Jurkat, Clone E6-1 (cell line): ENCODE data around the gene GLT1D1.

ENCODE experiments used
- DNase-seq: peaks from one replicate; pipeline ENCODE4 v3.0.0-alpha.2; 2011; ENCODE audit warnings: low read depth, low spot score
- H3K4me3 ChIP-seq: 2 replicates; pipeline ENCODE4 v1.5.1; 2011; ENCODE audit warnings: mild to moderate bottlenecking, low read length, control low read depth, moderate library complexity

The GLT1D1 gene

GRCh38 chr12:128940974-128941373 is 87.7 kb downstream of the GLT1D1 start:
- H3K4me3 ChIP-seq: no peak overlapping the region
- no peak for DNase-seq

DNA sequence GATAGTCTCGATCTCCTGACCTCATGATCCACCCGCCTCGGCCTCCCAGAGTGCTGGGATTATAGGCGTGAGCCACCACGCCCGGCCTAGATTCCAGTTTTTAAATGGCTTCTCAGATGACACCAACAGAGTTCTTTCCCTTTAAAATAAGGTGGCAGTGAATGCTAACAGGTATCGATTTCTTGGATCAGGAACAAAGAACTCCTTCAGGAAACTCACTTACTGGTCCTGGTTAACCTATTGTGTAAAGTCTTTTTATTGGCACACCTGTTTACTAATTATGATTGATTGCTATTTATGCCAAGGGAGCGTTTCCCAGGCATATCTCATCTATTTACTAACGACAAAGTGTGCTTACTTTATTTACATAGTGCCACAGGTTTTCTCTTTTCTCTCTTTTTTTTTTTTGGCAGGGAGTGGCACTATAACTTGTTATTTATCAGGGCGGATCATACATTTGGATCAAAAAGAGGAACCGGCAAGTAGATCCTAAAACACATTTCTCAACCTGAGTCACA is 89.7 kb downstream of the GLT1D1 start:
- no peak for DNase-seq
- no peak overlapping the region for H3K4me3 ChIP-seq

DNA sequence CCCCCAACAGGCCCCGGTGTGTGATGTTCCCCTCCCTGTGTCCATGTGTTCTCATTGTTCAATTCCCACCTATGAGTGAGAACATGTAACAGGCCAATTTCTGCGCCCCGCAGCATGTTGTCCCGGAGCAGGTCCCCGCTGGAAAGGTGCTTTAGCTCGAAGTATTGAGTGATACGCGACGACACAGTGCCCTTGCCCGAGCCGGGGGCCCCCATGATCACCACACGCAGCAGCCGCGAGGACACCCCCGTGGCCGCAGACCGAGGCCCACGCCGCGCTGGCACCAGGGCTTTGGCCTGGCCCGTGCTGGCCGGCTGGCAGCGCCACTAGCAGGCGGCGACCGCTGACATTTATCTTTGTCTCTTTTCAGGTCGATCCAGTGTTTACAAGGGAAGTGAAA is 91.7 kb downstream of the GLT1D1 start:
- DNase-seq: no peak
- H3K4me3 ChIP-seq: no peak overlapping the region

GRCh38 chr12:128947209-128947608 is 93.9 kb downstream of the GLT1D1 start:
- H3K4me3 ChIP-seq: no peak overlapping the region
- DNase-seq: no peak

DNA sequence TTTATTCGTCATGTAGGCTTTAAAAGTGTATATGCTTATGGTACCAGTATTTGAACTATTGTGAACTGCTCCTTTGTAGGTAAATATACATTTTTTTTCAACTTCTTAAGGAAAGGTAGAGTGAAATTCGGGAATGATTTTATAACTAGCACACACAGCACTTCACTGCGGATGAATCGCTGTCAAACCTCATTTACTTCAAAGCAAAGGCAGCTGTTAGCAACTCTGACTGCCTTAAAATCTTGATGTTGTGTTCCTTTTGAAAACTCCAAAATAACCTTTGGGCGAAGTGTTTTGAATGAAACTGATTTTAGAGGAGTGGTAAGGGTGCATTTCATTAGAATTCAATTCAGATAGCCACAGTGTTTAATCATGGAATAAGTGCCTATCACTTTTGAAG is 95.8 kb downstream of the GLT1D1 start:
- H3K4me3 ChIP-seq: no peak overlapping the region
- DNase-seq: no peak

DNA sequence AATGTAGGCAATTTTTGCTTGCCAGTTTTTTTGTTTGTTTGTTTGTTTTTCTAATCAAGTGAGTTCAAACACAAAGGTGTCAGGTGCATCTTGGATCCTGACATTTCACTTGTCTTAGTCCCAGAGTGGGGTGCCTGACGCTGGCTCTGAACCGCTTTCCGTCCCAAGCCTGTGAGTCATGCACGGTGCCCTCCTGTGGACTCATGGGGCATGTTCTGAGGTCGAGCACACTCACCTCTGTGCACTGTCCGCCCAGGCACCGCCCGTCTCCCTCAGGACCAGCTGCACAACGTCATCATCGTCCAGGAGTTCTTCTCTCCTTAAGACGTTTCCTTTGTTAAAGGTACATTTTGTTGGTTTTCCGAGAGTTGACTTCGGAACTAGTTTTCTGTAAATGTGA is 98.2 kb downstream of the GLT1D1 start:
- no peak overlapping the region for H3K4me3 ChIP-seq
- no peak for DNase-seq

DNA sequence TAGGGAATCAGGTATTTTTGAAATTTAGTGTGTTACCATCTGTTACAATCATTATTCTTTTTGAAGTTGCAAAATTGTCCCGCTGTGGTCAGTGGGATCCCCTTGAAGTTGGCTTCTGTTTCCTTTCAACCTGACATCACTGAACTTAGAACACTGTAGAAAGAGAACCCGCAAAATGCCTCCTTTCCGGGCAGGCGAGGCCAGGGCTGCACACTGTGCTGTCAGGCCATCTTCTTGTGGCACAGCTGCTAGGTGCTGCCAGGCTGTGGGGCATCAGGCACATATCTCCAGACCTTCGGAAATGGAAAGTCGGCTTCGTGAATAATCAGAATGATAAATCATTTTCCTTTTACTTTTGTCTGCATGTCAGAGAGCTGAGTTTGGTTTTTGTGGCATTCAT is 103.5 kb downstream of the GLT1D1 start:
- peak; percentile 29 for DNase-seq
- H3K4me3 ChIP-seq: no peak overlapping the region

DNA sequence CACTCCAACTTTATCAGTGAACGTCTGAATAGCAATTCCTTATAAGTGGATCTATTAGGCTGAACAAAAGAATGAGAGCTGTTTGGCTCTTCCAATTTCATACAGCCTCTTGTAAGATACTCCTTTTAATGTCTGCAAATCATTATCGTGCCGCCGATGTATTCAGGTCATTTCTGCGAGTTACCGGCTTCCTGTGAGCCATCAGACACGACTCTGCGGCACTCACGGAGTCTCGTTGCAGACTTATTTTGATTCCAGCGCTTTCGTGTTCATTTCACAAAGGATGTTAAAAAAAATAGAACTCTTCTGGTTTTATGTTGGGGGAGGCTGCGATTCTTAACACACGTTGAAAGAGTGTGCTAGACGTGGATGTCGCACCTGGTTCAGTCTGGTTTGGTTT is 106.6 kb downstream of the GLT1D1 start:
- no peak overlapping the region for H3K4me3 ChIP-seq

GRCh38 chr12:128961308-128961902 is 108.1 kb downstream of the GLT1D1 start:
- no peak for DNase-seq
- H3K4me3 ChIP-seq: no peak overlapping the region

More for the DNA sequence above, 106.6 kb downstream of the GLT1D1 start:
- DNase-seq: no peak

GRCh38 chr12:128961957-128962356 is 108.7 kb downstream of the GLT1D1 start:
- no peak for DNase-seq
- no peak overlapping the region for H3K4me3 ChIP-seq

DNA sequence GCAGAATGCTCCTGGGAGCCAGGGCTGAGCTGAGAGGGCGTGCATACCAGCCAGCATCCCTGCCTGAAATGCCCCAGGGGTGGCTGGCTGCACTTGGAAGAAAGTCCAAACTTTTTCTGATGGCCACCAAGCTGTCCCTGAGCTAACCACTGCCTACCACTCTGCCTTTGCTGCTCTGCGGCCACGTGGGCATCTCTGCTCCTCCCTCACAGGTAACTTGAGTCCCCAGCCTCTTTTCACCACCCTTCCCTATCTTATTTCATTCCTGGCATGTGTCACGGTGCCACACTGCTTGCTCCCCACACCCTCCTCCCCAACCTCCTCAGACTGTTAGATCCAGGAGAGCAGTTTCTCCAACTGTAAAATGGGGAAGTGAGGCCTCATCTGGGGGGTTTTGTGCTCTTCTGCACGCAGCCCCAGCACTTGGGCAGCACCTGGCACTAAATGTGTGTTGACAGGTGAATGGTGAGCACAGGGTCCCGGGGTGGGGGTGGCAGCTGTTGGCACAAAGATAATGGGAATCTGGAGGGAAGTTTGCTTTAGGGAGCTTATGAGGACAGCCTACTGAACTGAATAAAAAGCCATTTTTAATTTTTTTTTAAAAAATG is 113.0 kb downstream of the GLT1D1 start:
- DNase-seq: no peak
- no peak overlapping the region for H3K4me3 ChIP-seq

DNA sequence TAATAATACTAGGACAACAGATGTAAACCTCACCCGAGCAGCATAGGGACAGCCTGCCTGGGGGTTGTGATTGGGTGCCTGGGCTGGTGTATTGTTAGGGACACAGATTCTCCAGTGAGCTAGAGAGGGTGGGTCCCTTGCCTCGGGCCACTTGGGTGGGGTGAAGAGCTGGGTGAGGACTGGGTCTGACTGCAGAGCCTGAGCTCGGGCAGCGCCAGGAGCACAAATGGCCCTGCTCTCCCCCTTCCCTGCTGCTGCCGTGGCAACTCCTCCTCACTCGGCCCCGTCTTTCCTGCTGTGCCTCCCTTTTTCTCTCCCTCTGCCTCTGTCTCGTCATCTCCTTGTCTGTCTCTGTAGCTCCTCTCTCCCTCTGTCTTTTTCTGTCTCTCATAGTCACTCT is 115.4 kb downstream of the GLT1D1 start:
- DNase-seq: no peak
- no peak overlapping the region for H3K4me3 ChIP-seq

DNA sequence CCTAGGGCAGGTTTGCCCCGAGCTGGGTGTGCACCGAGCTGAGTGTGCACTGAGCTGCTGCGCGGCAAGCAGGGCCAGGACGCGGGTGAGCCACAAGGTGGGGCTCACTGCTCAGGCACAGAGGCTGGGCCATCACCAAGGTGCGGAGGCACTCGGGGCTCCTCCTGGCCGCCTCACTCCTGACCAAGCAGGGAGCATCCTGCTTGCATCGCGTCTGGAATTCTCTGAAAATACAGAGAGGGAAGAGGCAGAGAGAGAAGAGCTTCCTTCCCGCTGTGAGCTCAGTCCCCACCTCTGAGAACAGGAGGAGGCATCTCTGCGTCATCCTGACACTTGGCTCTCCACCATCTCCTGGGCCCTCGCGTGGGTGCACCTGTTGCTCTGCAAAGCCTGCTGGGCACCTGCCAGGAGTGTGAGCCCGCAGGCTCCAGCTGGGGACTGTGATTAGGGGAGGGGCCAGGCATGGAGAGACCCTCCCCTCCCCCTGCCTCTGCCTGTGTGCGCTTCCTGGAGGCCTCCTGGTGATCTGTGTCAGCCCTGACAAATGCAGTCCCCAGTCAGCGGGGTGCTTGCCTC is 116.3 kb downstream of the GLT1D1 start:
- H3K4me3 ChIP-seq: peak overlapping the region; percentile 31
- DNase-seq: peak; percentile 55

DNA sequence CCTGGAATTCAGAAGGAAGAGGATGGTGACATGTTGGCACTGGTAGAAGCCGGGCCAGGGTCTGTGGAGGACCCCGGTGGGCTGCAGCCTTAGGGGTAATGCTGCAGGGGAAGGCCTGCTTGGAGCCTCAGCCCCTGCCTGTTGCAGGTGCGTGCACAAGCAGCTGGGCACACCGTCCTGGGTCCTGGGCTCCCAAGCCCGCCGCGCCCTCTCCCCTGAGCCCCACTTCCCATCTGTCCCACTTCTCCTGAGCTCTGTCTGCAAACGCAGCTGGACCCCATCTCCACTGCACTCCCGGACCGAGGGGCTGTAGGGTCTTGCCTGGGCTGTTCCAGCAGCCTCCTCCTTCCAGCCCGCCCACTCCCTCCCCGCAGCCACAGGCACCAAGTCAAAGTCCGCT is 116.8 kb downstream of the GLT1D1 start:
- H3K4me3 ChIP-seq: 0 out of 2 replicates have a peak overlapping the region, but pooled peaks have one; percentile 31

GRCh38 chr12:128970941-128971340 is 117.7 kb downstream of the GLT1D1 start:
- no peak overlapping the region for H3K4me3 ChIP-seq
- no peak for DNase-seq

More for the DNA sequence above, 116.8 kb downstream of the GLT1D1 start:
- DNase-seq: no peak

DNA sequence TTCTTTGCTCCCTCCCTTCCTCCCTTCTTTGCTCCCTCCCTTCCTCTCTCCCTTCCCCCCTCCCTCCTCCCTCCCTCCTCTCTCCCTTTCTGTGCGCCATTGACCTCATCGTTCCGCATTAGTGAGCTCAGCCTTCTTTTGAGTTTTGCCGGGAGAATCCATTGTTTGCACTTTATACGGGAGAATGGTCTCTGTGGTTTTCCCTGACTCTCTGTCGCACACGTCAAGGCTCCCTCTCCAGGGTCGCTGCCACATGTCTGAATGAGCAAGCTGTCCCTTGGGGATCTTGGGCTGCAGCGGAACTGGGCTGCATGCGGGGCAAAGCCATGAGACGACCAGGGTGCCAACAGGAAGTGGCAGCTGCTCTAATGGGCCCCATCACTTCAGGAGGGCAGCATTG is 118.5 kb downstream of the GLT1D1 start:
- DNase-seq: no peak
- H3K4me3 ChIP-seq: no peak overlapping the region

DNA sequence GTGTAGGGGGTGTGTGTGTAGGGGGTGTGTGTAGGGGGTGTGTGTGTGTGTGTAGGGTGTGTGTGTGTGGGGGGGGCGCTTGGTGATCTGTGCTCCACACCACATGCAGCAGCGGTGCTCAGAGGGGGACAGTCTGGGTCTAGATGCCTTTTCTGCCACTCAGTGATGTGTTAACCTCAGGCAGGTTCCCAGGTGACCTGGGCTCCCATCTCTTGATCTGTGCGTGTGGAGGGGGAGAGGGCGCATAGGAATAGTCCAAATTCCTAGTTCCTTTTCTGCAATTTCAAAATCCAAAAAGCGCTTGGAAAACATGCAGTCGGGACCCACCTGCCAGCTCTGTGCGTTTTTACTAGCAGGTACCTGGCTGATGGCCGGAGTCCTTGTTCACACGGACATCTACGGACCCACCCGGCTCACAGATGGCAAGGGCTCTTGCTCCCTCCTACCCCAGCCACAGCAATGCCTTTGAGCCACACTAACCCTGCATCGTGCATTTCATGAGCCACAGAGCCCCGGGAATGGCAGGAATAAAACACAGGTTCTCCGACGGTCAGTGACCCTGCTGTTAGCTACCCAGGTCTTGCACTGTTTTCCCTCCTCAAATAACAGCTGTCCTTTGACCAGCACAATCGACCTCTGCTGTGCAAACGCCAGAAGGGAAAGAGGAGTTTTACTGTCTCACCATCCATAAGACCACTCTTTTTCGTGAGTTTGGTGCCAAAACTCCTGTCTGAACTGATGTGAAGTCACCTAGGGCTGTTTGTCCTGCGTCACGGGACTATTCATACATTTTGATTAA is 120.8 kb downstream of the GLT1D1 start:
- H3K4me3 ChIP-seq: no peak overlapping the region
- DNase-seq: no peak

GRCh38 chr12:128974881-128975280 is 121.6 kb downstream of the GLT1D1 start:
- H3K4me3 ChIP-seq: no peak overlapping the region
- DNase-seq: no peak

DNA sequence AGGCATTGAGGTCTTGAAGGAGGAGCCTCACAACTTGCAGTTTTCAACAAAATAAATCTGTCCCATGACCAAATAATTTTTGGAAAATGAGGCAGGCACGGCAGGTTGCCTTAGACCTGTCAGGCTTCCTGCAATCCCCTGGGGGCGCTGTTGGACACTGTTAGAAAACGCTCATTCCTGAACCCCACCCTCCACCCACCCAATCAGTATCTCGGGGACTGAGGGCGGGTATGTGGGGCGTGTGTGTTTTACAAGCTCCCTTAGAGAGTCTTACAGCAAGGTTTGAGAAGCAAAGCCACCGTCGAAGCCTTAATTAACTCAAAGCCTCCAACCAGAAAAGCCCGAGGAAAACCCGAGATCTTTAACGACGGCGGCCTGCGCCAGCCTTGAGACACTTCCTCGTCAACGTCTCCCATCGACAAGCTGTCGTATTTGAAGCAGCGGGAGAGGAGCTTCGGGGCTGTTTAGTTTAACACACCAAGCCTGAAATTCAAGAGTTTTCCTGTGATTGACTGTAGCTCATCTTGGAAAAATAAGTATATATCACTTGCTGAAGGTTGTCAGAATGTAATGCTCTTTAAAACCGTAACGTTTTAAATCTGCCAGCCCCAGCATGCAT is 123.0 kb downstream of the GLT1D1 start:
- peak; percentile 14 for DNase-seq
- no peak overlapping the region for H3K4me3 ChIP-seq
